ENCODE results near the gene XYLT1. TPM values are rescaled to one million over a fixed set of nuclear protein-coding genes. Genes with fewer than 3 reads are reported as not detected.
"Not testable (repeated sequence)": the region's sequence is repeated elsewhere in the genome, so short reads cannot be mapped to it uniquely, and the experiment has no call there.

The XYLT1 gene
- total and polyA plus RNA-seq, 2 of the 4 experiments (the other 2 are of a cell fraction) = 9.0 to 12.7 TPM

- ATAC-seq (ENCODE audit: low read depth); intact Hi-C loops (cut with micrococcal nuclease); H3K9ac ChIP-seq (ENCODE audit: low read depth, low read length): not testable (repeated sequence)
Observed at GRCh38 chr16:17335406-17335805, 135.4 kb downstream of the XYLT1 start.

More at GRCh38 chr16:17335406-17335805, 135.4 kb downstream of the XYLT1 start:
- H2AK5ac ChIP-seq (ENCODE audit: low read depth, low read length); H3K18ac ChIP-seq (ENCODE audit: low read depth, low read length); H4K5ac ChIP-seq (ENCODE audit: low read depth, low read length); H4K20me1 ChIP-seq (ENCODE audit: insufficient read depth, low read length); H2AFZ ChIP-seq (replicated peaks; ENCODE audit: low read length, poor library complexity); H2BK20ac ChIP-seq (ENCODE audit: low read depth, low read length); H3K23ac ChIP-seq (ENCODE audit: low read depth, low read length); H3K27me3 ChIP-seq (ENCODE audit: control insufficient read depth, insufficient read depth, low read length); H3K4ac ChIP-seq (ENCODE audit: low read depth, low read length); H3K27ac ChIP-seq (ENCODE audit: insufficient read depth, low read length); H2AK9ac ChIP-seq (replicated peaks; ENCODE audit: low read depth, low read length, poor library complexity); H4K91ac ChIP-seq (ENCODE audit: insufficient read depth, low read depth, low read length); H3K4me2 ChIP-seq (ENCODE audit: low read depth, low read length); H2BK15ac ChIP-seq (ENCODE audit: low read depth, low read length); H2BK5ac ChIP-seq (ENCODE audit: low read depth, low read length, poor library complexity, severe bottlenecking); H3K14ac ChIP-seq (replicated peaks; ENCODE audit: low read depth, low read length); H3K9me3 ChIP-seq (ENCODE audit: control insufficient read depth, insufficient read depth, low read length); POLR2A ChIA-PET (ENCODE audit: unreplicated experiment); H3K4me3 ChIP-seq (ENCODE audit: insufficient read depth, low read depth, low read length); H3K4me1 ChIP-seq (ENCODE audit: control insufficient read depth, insufficient read depth, low read length); BruUV-seq (replicated peaks); H2BK120ac ChIP-seq (ENCODE audit: low read depth, low read length); dilution Hi-C loops (cut with HindIII; ENCODE audit: low sequenced_read_pairs, unreplicated experiment); CTCF ChIA-PET; H3K36me3 ChIP-seq (ENCODE audit: control insufficient read depth, insufficient read depth, low read length); H4K8ac ChIP-seq (ENCODE audit: low read depth in 2 of 2, low read length in 2 of 2); H3K56ac ChIP-seq (ENCODE audit: extremely low read depth, insufficient read depth, low read length); in situ Hi-C loops (cut with MboI; ENCODE audit: low sequenced_read_pairs); DNase-seq: not testable (repeated sequence)
- Histone ChIP-seq H3K79me1 (ENCODE audit: low read depth in 1 of 2, low read length in 2 of 2) (peaks cover 8 to 30% of the 10 kb centered on the region in 2 experiments; a peak in 2 of 4 replicates), H3K9me1 (ENCODE audit: insufficient read depth, low read length) (peaks cover 15% of the 10 kb centered on the region)
- WGBS, 2 experiments (ENCODE audit: extremely low coverage in 2 of 2, insufficient read length in 1 of 2) = no CpG with 5 or more reads among the region's 10 CpGs
